Renal cortex interstitium (tissue), 11 donors: ENCODE measurements around the gene TNNI3K. TPM values are rescaled to one million over a fixed set of nuclear protein-coding genes. Genes with fewer than 3 reads are reported as not detected.

Experiments used
- DNase-seq, 11 donors: peaks; one replicate each; pipeline ENCODE4 v3.0.0-alpha.2; 2013; ENCODE audit warnings: low read depth in 9 of 11, low spot score in 4 of 11; ENCODE audit errors: extremely low read depth in 1 of 11
- polyA plus RNA-seq, 3 donors: library from polyadenylated mRNA; unstranded; fragments of 120-200 nt; gene quantifications; one replicate each; pipeline ENCODE4 v1.2.1, GENCODE V29; 2013; ENCODE audit not compliant: insufficient read length in 3 of 3

The TNNI3K gene
- polyA plus RNA-seq, 3 donors: 1.1 to 2.7 (median 1.5) TPM

DNA sequence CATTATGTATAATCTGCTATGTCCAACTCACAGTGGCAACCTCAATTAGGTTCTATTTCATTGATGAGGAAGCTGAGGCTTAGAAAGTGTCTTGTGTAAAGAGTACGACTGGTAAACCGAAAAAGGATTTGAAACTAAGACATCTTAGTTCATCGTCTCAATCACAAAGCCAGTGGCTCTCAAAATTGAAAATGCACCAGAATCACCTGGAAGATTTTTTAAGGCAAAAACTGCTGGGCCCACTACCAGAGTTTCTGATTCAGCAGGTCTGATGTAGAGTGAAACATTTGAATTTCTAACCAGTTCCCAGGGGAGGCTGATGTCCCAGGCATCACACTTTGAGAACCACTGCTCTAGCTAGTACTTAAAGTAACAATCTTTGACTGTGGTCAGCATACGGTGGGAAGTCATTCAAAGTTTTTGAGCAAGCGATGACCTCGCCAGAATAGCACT is 282.4 kb downstream of the TNNI3K start:
- no peak for DNase-seq

DNA sequence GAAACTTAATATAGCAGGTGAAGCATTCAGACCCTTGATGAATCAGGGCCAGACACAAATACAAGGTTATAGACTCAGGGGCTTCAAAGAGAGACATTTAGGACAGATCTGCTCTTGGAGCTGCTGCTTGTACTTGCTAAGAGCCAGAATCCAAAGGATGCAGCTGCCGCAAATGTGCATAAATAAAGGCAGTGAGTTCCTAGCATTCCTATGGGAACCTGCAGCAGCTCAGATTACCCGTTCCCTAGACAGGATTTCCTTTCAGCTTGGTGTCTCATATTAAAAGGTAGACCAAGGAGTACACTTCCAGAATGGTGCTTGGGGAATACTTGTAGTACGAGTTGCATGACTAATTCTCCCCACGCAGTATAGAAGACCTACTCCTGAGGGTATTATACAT is 287.0 kb downstream of the TNNI3K start:
- DNase-seq: peak in 6 of 11 donors; percentile 2 to 36 (median 14)

DNA sequence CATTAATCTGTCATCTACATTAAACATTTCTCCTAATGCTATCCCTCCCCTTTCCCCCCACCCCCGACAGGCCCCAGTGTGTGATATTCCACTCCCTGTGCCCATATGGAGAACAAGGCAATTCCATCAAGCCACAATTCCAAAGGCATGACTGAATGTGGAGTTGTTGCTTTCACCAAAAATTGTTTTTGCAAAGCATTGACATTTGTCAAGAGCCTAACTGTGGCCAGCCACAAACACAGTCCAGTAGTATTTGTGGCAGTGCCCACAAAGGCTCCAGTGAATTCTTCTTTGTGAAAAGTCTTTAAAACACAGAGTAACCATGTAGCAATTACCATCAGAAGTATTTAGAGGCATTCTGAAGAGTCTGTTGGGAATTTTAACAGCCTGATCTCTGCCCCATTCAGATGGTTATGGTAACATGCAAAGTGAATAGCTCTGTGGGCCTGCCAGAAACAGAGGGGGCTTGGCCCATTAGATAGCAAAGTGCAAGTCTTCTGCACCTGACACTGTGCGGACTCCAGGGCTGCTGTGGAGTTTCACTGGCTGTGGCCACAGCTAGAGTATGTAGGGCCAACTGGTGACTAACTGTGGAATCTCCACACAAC is 288.8 kb downstream of the TNNI3K start:
- no peak for DNase-seq

DNA sequence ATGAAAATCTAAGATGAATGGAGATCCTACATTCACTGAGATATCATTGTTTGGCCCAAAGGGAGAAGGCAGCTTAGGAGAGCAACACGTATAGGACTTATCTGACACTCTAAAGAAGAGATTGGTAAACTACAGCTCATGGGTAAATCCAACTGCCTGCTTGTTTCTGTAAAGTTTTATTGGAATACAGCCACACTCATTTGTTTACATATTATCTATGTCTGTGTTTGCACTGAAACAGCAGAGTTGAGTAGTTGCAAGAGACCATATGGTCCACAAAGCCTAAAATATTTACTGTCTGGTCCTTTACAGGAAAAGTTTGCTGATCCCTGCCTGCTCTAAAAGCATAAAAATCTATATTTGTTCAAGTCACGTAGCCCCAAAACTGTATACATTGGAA is 291.5 kb downstream of the TNNI3K start:
- no peak for DNase-seq

DNA sequence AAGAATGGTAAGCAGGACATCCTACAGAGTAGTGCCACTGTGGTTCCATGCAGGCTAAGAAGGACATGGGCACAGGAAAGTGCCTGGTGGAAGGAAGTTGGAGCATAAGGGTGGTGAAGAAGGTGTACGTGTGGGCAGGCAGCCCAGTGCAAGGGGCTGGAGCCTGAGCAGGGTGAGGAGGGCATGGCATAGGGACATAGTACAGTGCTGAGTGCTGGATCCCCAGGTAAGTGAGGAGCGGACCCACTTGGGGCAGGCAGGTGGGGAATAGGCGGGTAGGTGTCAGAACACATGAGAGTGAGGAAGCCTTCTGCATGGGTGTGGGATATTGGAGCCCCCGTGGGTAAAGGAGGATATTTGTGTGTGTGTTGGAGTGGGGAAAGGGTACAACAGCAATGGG is 292.9 kb downstream of the TNNI3K start:
- DNase-seq: no peak

DNA sequence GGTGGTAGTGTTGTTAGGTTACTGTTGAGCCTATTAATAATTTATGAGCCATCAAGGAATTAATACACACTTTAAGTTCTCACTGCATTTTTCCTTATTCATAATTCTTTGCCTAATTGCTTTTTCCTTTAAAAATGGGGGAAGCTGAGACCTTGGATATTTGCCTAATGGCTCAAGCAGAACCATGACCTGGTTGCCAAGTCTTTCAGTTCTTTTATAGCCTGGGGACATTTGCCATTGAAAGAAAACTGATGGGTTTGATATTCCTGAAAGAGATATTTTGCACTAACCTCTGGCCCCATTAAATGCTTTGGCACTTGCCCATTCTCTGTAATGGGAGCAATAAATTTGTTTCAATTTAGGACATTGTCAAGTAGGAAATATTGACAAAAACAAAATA is 295.7 kb downstream of the TNNI3K start:
- DNase-seq: no peak

DNA sequence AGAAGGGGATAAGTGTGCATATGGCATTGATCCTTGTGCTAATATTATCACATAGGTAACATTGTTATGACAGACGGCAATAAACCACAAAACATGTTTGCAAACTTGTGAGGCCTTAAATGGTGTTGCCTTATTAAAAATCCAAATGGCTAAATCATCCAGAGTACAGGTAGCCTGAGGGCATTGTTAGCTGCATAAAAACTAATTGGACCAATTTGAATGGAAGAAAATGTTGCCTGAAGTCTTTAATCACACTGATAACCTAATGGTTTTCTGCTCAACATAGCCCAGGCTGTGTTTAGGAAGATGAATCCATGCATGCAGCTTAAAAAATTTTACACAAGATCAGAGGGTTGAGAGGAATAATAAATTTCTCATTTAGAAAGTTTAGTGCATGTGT is 296.6 kb downstream of the TNNI3K start:
- no peak for DNase-seq

DNA sequence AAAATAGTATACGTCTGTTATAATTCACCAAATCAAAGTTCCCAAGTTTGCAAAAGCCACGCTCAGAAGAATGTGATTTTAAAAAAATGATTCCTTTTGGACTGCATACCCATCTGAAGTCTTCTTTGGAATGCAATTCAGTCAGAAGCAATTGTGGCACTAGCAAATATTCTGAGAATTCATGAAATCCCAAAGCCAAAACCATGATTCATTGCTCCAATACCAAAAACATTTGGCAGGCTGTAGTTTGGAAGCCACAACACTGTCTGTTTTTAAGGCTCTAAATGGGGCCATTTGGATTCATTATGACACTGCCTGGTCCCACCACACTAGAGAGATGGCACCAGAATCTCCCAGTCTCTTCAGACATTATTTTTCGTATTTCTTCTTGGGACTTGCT is 299.1 kb downstream of the TNNI3K start:
- no peak for DNase-seq

DNA sequence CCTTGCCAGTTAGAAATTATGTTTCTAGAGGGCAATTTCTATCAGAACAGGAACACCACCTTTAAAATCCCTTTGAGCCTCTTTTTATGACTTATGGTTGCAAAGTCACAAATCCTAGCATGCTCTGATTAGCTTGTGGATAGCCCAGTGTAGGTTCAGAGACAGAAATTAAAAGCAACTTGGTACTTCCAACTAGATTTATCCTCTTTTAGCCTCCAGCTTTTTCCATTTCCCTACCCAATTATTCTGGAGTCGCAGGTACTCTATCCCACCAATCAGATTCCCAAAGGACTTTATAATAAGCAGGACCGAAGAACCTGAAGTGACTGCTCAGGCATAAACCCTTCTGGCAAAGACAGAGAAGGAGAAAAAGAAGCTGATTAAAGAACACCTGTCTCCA is 310.6 kb downstream of the TNNI3K start:
- no peak for DNase-seq

DNA sequence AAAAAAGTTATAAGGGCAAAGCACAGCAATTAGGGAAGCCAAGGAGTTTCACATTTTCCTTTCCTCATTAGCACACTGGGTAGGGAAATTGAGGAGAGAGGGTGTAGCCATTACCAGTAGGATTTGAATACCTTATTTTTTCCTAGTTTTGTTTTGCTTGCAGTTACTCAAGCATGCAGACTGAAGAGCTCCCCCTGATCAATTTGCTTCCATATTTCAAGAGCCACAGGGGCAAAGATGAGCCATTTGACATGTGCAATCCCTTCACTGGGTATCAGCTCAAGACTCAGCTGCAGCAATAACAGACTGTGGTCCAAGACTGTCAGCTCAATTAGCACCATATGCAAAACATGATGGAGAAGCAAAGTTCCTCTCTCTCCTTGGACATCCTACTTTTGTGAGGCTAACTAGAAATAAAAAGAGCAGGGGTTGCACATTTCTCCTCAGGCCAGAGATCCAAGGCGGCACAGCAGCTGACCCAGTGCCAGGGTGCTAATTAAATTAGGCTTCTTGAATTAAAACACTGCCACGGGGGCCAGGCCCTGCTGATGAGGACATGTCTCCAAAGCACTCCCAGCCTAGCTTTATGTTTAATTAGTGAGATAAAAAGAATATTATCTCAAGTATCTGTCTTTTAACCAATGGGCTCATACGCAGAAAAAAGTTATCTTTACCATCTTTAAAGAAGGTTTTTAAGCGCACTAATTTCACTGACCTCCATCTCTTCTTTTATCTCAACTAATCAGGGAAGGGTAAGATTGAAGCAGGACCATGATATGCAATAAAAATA is 314.0 kb downstream of the TNNI3K start:
- DNase-seq: no peak

DNA sequence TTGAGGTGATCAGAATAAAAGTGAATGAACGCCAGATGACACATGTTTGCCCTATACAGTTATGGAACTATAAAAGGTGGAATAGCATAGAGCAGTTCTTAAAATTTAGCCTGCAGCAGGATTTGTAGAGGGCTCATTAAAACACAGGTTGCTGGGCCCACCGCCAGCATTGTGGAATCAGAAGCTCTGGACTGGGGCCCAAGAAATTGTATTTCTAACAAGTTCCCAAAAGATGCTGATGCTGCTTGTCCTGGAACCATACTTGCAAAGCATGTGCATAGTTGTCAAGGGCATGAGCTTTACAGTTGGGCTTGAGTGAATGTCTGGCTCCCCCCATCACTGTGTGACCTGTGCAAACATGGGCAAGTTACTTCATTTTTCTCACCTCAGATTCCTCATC is 314.7 kb downstream of the TNNI3K start:
- DNase-seq: no peak

DNA sequence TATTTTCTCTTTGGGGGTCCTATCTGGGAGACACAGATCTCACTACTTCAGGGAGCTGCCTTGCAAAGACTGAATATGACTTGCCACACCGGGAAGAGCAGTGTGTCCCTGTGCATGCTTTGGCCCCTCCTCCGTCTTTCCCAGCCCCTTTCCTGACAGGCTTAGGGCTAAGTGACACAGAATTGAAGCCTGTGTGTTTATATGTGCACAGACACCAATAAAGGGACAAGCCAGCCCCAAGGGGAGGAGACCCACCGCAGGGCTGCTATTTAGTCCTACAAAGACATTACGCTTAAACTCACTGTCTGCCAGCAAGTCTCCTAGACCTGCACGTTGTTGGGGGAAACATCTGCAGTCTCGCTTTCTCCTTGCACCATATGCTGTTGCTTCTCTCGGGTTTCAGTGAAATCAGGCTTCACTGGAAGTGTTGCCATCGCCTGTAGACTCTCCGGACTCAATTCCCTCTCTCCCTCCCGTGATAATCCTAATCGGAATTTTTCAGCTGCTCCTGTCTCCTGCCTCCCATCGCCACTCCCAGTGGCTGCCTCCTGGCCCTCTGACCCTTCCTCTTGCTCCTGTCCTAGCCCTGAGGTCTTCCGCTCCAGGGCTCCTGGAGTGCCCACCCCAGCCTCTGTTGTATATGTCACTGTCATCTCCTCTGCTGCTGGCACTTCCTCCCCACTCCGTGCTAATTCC is 335.8 kb downstream of the TNNI3K start:
- DNase-seq: peak in 2 of 11 donors; percentile 2 to 3

DNA sequence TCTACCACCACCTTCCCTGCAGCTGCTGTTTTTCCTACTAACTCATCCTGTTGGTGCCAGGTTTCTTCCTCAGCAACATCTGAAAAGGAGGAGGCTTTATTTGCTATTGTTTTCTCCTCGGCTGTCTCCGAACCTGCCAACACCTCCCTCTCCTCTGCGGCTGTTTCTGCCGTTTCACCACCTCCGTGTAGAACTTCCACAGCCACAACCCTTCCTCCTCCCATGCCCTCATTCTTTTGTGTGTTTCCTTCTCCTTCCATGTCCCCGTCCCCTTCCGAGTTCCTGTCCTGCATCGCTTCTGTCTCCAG is 336.3 kb downstream of the TNNI3K start:
- no peak for DNase-seq

DNA sequence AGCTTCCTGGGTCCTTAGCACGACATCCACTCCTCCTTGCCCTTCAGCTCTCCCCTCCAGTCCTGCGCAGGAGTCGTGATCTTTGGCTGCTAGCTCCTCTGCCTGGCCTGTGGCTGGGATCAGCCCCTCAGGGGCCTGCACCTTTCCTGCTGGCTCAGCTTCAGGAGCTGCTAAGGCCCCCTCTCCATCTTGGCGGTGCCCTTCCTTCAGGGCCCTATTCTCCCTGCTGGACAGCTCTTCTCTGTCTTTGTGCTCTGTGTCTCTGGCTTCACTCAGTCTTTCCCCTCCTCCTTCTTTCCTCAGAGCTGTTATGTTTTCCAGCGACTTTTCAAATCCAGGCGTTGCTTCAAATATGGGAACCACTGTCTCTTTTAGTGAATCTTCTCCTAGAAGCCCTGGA is 336.7 kb downstream of the TNNI3K start:
- DNase-seq: no peak

DNA sequence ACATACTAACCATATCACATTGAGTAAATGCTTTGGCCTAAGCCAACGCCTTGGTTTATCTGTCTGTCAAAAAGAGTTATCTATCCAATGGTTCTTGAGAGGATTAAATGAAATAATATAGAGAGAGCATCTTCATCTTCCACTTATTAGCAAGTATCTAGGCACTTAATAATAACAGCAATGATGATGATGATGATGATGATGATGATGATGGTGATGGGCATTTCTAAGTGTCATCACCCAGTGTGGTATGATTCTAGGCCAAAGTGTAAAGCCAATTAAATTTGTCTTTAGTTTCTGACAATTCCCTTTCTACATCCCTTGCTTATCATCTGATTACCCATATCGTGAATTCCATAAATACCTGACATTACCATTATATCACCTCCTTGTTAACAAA is 342.9 kb downstream of the TNNI3K start:
- no peak for DNase-seq

DNA sequence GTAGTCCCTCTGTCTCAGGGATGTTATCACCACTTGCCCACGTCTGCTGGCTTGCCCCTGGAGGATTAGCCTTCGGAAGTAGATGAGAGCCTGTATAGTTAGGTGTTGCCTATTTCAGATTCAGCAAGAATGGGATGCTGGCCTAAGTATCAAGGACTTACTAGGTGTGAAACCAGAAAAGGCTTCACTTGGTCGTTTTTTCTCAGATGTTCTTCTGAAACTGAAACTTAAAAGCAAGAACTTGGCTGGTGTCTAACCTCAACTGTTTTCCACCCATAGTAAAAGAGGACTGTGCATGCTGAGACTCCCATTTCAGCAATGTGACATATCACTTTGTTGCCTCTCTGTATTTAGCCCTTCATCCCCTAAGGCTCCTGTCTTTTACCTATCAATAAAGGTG is 344.2 kb downstream of the TNNI3K start:
- DNase-seq: no peak

DNA sequence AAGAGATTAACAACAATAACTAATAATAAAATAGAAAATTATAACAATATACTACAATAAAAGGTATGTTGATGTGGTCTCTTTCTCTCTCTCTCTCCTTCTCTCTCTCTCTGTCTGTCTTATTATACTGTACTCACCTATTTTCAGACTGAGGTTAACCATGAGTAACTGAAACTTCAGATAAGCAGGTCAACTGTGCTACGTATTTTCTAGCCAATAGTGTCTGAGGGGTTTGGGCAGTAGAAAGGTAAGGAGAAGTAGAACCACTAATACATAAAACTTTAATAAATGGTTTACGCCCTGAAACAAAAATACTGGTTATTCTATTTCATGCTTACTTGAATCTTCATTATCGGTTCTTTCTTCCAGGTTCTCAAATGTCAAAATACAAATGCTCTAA is 348.2 kb downstream of the TNNI3K start:
- DNase-seq: no peak

DNA sequence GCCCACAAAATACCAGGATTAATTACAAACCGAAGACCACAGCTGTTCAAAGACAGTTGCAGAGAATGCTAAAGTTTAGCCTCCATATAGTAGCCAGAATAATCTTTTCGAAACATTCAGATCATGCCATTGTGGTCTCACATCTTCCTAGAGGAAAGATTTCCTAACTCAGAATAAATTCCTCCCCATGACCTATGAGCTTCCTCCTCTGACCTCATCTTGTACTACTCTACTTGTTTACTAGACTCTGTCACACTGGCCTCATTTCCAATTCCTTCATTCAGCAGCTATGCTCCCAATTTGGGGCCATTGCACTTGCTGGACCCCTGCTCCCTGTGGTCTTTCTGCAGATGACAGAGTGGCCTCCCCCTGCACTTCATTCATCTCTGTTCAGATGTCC is 349.0 kb downstream of the TNNI3K start:
- no peak for DNase-seq

DNA sequence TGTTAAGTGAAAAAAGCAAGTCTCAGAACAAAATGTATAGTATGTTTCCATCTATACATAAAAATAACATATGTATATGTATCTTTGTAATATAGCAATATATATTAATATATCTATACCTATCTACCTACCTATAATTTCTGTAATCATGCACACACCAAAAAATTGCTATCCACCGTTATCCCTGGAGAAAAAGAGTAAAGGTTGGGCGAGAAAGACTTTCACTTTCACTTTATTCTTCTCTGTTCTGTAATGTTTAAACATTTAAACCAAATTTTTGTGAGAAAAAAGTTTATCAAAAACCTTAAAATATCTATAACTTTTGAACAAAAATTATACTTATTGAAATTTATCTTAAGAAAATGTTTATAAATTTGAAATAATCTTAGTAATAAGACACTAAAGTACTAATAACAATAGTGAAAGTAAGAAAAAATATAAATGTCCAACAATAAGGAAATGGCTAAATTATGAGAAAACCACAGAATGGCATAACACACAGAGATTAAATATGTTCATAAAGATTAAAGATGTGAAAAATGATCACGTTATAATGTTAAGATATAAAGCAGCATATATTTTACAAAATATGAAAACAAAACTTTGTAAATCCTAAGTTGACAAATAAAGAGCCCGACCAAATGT is 351.2 kb downstream of the TNNI3K start:
- DNase-seq: no peak

DNA sequence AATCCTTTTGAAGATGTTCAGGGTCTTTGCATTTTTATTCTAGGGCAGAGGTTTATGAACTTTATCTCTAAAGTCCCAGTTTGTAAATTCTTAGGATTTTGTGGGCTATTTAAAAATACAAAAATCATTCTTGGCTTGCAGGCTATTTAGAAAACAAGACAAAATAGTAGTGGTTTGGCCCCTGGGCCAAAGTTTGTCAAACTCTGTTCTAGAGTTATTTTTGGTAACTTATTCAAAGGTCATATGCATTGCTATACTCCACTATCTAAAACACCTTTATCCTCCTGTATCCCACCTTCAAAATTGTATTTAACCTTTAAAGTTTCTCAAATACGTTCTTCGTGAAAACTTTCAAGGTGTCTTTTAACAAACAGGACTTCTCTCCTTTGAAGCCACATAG is 352.7 kb downstream of the TNNI3K start:
- no peak for DNase-seq
